Left lobe of liver (tissue), 2 donors: Measurements from ENCODE around the gene PTS. TPM values are rescaled to one million over a fixed set of nuclear protein-coding genes. Genes with fewer than 3 reads are reported as not detected.
A peak's percentile ranks its signal among the peaks of the same experiment; 100 is the strongest.

Experiments
- ATAC-seq: fragments of 200-7000 bp; cut with Tn5 transposase; one replicate; pipeline ENCODE4 v1.9.1; 2020; ENCODE audit warnings: mild to moderate bottlenecking, moderate library complexity
- DNase-seq: peaks from one replicate; pipeline ENCODE4 v3.0.0-alpha.2; 2020; ENCODE audit warnings: low spot score
- total RNA-seq: library from RNA; stranded (reverse); gene quantifications from one replicate; pipeline ENCODE4 v1.2.1, GENCODE V29; 2021
- donor health status: DM: no; HTN: no; CAD: no; lungs with moderate emphysema.
- donor health status: DM: no; HTN: yes; CAD: no.

The PTS gene
- total RNA-seq, 1 donor from 2014 or later, result 41.1 TPM

DNA sequence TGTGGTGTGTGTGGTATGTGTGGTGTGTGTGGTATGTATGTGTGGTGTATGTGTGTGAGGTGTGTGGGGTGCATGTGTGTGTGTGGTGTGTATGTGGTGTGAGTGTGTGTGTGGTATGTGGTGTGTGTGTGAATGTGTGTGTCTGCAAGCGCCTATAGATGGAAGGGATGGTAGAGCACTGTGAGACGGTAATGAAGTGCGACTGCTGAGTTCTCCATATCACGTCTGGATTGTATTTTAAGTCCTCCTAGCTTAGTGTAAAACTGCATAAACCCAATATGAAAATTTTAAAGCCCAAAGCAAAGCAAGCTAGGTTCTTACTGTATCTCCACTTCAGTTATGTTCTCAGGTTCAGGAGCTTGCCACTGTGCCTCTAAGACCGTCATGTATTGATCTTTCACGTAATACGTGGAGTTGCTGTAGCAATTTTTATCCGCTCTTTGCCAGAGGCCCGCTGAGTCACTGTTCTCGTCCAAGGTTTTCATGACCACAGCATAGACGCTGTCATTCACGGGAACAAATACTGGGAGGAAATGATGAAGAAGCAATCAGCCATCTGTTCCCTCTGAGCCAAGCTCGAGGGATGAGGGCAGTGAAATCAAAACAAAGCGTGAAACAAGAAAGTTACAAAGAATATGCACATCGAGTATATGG, 29.0 kb downstream of the PTS start:
- no peak for DNase-seq
- ATAC-seq, result peak; percentile 28

DNA sequence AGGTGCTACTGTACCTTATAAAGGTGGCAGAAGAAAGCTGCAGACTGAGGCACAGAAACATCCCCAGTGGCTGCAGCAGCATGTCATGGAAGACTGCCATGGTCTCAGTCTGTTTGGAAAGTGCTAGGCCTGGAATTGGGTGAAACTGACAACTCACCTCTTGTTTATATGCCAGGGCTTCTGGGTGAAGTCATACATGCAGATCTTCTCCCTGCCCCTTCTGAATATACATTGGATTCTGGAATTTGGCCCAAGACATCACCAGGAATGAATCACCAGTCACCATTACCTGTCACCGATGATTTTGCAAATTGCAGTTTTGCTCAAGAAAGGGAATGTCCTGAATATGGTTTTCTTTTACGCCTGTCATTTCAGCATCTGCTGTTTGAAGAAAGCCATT, 34.3 kb downstream of the PTS start, which contains the start of gene PLET1:
PLET1 (minus strand) TSS at position 371 of the 400 bp plus-strand sequence; CDS start at position 100, 271 bp downstream.
- no peak for ATAC-seq
- no peak for DNase-seq

DNA sequence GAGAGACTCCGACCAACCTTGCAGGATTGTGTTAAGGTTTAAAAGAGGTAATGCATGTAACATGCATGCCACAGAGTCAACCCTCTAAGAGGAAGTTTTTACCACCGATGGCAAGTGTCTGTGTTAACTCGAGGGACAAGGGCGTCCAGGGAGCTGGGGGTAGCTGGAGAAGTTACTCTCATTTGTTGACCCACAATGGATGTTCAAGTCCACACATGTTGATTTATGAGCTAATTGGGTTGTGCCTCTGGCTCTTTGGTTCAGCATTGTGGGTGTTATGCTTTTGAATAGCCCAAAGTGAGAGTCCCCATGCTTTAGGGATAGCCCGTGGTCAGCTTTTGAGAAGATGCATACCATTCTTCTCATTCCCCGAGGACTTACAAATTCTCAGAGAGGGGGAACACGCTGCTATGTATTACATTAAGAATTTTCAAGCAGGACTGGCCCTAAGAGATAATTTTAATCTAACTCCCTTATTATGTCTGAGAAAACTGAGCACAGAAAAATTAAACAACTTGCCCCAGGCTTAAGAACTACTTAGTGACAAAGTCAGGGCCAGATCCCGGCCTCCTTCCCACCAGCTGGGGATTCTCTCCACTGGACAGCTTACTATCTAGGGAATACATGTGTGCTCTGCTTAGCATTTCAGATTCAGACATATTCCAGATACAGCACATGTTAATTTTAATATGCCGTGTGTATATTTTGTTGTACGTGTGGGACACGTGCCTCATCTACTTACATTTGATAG, 39.6 kb downstream of the PTS start:
- ATAC-seq (peak; percentile 6), DNase-seq (no peak)

DNA sequence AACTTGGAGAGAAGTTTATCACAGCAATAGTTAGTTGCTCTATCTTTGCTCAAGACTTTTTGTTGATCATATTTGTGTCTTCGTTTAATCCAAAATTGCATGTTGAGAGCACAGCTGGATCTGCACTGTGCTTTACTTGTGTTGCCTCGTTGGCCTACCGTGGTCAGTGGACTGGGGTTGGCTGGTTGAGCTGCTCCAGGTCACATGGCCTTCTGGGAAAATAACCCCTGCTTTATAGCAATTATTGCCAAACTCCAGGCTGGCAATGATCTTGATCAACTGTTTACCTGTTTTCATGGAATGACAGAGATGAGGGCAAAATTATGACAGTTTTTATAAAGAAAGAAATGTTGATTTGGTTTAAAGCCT, 40.2 kb downstream of the PTS start:
- DNase-seq (peak; percentile 62), ATAC-seq (peak; percentile 74)

DNA sequence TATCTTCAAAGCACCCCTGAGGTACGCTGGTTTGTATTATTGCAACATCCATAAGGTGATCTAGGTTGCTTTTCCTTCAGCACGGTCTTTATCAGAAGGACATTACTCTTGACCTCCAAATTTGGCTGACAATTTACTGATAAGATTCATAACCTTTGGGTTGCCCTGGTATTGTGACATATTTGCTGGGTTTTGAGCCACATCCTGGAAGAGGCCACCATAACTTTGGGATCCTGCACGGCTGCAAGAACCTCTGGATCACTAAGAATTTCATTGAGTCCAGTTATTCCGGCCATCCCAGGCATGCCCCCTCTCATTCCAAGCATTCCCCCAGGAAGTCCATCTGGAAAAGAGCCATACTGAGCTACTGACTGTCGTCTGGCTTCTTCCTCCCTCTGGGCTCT, 41.0 kb downstream of the PTS start:
- DNase-seq (peak; percentile 55), ATAC-seq (peak; percentile 57)

DNA sequence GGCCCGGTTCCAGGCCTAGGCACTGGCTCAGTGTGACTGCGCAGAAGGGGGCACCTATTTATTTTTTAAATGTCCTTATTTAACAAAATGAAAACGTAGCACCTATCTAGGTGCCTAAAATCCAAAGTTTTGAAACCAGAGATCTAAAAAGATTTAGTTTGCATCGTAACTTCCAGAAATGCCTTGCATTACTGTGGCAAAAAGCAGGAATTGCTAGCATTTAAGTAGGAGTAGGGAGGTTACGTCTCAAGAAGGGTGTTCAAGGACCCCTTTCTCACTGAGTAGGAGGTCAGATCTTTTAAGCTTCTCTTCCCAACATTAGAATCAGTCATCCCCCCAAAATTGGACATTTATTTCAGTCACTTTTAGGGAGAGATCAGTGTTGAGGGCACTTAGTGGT, 42.2 kb downstream of the PTS start:
- DNase-seq, result no peak
- no peak for ATAC-seq

DNA sequence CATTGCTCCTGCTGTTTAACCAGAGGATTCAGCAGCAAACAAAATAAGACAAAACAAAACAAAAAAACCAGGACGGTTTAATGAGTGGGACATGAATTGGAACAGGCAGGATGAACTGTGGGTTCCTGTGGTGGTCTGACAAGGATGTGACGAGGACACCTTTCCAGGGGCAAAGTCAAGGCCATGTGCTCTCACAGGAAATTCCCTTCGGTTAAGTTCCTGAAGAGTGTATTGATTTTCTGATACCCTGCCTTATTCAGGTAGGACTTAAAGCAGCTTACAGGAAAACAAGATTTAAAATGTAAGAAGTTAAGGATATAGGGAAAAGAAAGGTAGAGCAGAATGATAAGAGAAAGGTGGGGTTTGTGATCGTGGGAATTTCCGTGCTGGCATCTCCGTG, 42.9 kb downstream of the PTS start:
- no peak for DNase-seq
- no peak for ATAC-seq

DNA sequence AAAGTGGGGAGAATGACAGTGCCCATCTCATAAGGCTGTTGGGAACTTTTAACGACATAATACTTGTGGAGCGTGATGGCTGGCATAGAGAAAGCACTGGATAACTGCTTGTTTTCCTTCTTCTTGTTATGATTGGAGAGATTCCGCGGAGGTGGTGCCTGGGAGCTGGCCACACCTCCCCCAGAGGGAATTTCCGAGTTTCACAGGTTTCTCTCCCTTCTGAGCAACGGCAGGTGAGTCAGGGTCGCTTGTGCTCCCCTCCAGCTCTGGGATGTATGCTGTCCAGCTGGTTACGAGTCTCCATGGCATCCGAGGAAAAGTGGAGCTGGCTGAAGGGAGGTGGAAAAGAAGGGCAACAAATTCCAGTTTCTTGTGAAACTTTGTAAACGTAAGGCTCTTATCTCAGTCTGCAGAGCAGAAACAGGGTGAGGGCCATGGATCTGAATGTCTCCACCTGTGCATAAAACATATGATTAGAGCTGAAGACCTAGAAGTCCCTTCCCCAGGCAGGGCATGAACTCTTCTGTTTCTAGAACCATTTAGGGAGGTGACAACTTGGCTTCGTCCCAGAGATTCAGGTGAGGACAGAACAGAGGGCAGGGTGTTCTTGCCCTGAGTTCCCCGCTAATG, 44.4 kb downstream of the PTS start:
- DNase-seq (no peak), ATAC-seq (peak; percentile 57)

DNA sequence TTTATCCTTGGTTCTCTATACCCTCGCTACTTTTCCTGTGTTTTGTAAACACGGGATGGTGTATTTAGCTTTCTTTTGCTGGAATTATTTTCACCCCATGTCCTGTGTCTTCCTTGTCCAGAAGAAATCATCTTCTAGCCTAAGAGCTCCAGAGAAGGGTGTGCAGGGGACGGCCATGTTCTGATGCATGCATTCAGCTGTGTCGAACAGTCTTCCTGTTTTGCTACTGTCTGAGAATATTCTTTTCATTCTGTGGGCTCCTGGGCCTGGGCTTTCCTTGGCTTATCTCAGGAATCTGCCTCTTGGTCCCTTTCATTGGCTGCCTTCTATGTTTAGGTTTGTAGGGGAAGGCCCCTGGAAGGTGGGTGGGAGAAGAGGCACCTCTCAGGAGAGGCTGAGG, 45.0 kb downstream of the PTS start:
- ATAC-seq, result no peak
- DNase-seq, result no peak

DNA sequence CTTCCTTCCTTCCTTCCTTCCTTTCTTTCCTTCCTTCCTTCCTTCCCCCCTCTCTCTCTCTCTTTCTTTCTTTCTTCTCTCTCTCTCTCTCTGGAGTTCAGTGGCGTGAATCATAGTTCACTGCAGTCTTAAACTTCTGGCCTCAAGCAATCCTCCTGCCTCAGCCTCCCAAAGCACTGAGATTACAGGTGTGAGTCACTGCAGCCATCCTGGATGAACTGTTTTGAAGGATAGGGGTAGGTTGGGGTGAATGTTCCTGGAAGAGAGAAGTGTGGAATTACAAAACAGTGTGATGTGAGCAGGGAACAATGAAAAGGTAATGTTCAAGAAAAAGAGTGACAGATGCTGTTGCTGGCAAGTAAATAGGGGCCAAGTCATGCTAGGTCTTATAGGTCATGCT, 46.8 kb downstream of the PTS start:
- ATAC-seq (no peak), DNase-seq (no peak)

DNA sequence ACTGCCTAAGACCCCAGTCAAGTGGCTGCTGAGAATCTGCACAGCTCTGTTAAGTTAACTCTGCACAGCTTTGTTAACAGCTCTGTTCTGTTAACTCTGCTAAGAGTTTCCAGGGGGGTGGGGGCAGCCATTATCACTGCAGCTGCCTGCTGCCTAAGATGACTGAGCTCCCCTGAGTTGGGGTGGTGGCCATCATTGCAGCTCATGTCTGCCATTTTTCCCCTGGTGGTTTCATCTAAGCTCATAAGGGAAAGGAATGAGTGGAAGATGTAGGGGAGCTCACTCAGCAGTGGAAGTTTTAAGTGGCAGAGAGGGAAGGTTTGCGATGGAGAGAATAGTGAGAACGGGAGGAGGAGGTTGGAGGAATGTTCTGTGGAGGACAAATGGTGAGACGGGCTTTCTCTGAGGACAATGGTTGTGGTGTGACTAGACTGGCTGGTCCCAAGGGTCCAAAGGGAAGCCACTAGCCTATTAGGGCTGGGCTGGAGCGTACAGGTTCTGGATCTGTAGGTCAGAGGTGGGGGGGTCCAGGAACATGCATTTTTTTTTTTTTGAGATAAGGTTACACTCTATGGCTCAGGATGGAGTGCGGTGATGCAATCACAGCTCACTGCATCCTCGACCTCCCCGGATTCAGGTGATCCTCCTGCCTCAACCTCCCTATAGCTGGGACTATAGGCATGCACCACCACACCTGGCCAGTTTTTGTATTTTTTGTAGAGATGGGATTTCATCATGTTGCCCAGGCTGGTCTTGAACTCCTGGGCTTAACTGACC, 48.0 kb downstream of the PTS start:
- no peak for ATAC-seq
- no peak for DNase-seq

DNA sequence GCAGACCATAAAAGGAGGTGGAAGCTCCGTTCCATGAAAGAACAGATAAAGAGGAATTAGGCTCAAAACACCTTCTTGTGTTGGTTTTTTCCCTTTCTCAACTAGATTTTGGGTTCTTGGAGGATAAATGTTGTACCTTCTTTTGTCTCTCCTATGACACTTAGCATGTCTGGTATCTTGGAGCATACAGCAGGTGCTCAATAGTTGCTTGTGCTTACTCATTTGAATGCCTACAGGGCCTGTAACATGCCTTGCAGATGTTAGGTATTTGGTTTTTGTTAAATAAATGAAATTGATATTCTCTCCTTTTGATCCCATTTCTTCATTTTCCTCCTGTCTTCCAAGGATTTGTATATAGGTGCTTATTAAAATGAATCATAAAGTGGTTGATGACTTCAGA, 50.8 kb downstream of the PTS start:
- ATAC-seq (no peak), DNase-seq (no peak)

DNA sequence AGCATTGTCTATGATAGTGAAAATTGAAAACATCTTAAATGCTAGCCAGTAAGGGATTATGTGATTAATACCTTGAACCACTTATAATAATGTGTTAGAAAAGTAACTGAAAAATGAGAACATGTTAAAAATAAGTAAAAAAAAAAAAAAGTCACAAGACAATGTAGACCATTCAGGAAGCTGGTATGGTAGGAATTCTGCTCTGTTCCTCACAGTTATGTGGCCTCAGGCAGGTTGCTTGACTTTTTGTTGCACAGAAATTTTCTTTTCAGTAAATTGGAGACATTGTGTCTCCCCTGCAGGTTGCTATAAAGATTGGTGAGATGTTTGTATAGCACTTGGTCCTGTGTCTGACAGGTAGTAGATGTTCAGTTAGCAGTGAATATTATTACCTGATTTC, 51.7 kb downstream of the PTS start:
- ATAC-seq (no peak), DNase-seq (no peak)

DNA sequence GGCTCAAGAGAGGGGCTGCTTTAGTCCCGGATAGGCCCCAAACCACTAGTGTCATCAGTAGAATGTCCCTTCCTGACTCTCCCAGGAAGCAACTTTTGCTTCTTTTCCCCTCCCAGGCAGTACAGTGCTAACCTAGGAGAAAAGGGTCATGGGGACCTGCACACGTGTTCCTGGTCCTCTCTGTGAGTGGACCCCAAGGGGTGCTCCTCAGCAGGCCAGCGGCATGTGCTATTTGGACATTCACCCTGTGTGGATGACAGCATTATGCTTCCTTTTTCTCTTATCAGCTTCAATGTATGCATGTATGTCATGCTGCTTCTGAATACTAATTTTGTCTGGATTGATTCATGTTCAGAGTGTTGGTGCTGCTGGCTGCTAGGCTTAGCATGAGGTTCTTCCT, 52.6 kb downstream of the PTS start:
- DNase-seq (no peak), ATAC-seq (no peak)

DNA sequence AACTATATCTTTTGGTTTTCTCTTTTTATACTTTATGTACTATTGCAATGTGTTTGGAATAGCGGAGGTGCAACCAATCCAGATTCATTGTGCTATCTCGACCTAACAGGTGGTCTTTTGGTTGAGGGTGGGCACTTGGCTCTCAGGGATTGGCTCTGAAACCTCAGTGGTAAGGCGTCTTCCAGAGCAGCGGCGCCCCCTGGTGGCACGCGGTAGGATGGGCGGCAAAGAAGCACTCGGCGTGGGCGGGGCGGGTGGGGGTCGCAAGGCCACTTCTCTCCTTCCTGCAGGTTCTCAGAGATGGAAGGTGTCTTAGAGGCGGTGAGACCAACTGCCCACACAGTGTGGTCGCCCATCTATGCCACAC, 53.7 kb downstream of the PTS start:
- peak; percentile 74 for DNase-seq

DNA sequence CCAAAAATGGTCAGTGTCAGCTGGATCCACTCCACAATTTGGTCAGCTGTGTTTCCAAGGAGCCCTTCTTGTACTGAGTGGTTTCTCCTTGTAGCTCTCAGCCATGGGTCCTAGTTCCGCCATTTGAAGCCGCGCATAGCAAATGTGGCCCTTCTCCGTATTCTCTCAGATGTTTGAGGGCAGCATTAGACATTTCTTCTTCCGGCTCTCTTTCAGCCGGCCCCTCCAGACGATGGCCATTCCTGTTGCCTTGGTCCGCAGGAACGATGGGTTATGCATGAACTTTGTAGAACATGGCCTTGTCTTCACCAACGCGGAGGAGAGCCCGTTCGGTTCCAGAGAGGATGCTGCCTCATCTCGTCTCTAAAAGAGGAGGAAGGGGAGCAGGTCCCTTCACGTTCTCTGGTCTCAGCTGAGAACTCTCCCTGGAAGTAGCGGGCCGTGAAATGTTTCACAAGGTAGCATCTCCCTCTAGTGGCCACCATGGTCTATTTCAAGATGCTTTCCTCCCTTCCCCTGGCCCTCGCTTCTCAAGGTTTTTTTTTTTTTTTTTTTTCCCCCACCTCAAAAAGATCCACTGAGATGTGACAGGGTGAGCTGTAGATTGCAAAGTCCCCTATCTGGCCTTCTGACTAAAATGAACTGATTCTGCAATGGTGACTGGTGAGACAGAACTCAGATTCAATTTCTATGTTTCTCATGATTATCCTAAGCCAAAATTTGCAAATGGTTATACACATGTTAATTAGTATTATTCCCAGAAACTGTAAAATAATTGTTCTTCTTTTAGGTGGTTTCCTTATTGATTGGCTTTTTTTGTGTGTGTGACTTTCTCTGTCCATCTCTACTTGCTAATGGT, 54.3 kb downstream of the PTS start:
- peak; percentile 69 for DNase-seq
- peak; percentile 96 for ATAC-seq

More for the DNA sequence above, 53.7 kb downstream of the PTS start:
- peak; percentile 91 for ATAC-seq

DNA sequence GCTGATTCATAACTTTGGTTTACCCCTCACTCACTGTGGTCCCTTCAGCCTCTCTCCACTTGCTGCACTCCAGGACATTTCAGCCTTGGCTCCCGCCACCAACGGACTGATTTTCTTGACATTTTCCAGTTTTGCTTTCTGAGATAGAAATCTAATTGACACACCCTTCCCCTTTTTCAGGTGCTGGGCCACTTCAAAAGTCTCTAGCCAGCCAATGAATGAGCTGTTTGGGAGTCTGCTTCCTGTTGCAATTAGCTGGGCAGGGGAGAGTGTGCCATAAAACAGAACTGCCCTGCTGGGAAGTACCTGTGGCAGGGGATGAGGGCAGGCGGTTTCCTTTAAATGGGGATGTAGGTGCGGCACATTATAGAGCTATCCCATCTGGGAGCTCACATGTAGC, 55.5 kb downstream of the PTS start:
- ATAC-seq (no peak), DNase-seq (no peak)
